H4 (cell line): Measurements from ENCODE around the gene FOXO1. TPM values are rescaled to one million over a fixed set of nuclear protein-coding genes. Genes with fewer than 3 reads are reported as not detected.

Experiments used
- DNase-seq: peaks from one replicate; pipeline ENCODE4 v3.0.0-alpha.2; 2015; ENCODE audit warnings: low spot score
- total RNA-seq: library from RNA; depleted of rRNA; stranded (reverse); fragments of >200 nt; shearing (Covaris generic); gene quantifications from 2 replicates; pipeline ENCODE4 v1.2.3, GENCODE V29; 2014; rRNA removed

Gene FOXO1
- total RNA-seq, 1 experiment from 2014 or later = 1.7 TPM

GRCh38 chr13:40508767-40509342 is 157.6 kb downstream of the FOXO1 start:
- DNase-seq = no peak

GRCh38 chr13:40508127-40508526 is 158.3 kb downstream of the FOXO1 start:
- DNase-seq = no peak

GRCh38 chr13:40506592-40507446 is 159.6 kb downstream of the FOXO1 start:
- DNase-seq = no peak

Other genes starting within 250 kb of the FOXO1 start
- gene MRPS31, start 104.5 kb upstream of the FOXO1 start, total RNA-seq = 10.3 and 12.8 TPM in 2 replicates
- 13.7 and 16.5 TPM in 2 replicates for gene SLC25A15, start 123.0 kb upstream of the FOXO1 start, total RNA-seq